Activated CD4-positive, alpha-beta T cell treated with anti-CD3 and anti-CD28 coated beads for 48 hours (primary cell): ENCODE measurements around the gene ATXN10.
"Not testable (repeated sequence)": the region's sequence is repeated elsewhere in the genome, so short reads cannot be mapped to it uniquely, and the experiment has no call there.

Experiments
- DNase-seq: peaks from one replicate; pipeline ENCODE4 v3.0.0-alpha.2; 2020

Gene ATXN10

GRCh38 chr22:45645150-45645525, 26.5 kb upstream of the ATXN10 start:
- DNase-seq = no peak

- peak; percentile 86 for DNase-seq
Observed at GRCh38 chr22:45645526-45646414, 25.9 kb upstream of the ATXN10 start.

DNA sequence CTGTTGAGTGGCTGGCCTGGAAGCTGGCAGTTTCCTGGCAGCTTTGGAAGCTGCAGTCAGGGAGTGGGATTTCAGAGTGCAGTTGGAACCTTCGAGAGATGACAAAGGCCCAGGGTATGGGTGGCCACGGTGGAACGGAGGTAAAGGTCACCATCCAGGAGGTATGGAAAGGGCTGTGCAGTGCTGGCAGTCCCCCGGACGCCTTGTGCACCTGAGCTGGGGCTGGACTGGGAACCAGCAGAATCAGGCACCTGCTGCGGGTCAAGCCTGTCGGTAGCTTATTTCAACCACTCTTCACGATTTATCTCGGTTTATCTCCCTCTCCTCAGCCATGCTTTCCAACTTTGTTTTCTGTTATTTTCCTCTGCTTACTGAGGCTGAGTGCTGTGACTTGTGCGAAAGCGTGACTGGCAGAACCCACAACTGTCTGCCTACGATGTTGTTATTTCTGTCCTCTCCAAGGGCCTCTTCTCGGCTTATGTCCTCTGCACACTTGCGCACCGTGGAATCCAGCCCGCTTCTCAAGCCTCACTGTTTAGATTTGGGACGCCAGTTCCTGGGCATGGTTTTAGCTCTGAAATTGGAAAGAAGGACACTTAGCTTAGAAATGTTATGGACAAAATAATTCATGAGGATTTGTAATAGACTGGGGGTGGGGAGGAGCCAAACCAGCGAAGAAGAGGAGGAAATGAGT, 24.0 kb upstream of the ATXN10 start:
- DNase-seq = no peak

GRCh38 chr22:45648301-45649117, 23.1 kb upstream of the ATXN10 start:
- no peak for DNase-seq

- DNase-seq = no peak
Observed at GRCh38 chr22:45649809-45650208, 21.8 kb upstream of the ATXN10 start.

DNA sequence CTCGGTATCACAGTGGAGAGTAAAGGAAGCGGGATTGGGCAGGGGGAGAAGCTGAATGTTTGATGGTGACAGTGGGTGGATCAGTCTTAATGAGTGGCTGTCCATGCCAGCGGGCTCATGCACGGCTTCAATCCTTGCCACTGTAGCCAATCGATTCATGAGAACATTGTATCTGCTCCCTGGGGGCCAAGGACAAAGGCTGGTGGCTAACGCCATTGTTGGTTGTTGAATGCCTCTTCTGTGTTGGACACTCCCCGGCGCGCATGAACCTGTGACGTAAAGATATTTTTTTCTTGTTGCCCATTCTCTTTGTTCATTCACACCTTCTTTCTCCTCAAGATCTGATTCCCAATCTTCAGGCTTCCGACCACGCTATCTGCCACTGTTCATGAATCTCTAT, 20.9 kb upstream of the ATXN10 start:
- no peak for DNase-seq

DNA sequence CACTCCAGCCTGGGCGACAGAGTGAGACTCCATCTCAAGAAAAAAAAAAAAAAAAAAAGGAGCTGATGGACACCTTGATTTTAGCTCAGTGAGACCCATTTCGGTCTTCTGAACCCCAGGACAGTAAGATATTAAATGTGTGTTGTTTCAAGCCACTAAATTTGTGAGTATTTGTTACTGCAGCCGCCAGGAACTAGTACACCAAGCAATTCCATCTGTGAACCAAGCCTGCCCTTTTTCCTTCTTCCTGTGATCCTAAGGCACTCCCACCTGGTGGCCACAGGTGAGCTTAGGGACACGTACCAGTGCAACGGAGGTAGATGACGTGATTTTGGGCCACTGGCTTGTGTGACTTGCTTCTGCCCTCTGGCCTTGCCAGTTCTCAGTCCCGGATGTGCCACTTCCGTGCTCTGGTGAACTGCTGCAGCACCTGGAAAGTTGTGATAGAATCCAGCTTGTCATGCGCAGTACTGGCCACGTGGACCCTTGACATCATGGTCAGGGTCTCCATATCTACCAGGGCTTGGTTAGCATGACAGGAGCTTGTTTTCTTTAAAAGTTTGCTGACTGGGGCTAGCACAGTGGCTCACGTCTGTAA, 19.6 kb upstream of the ATXN10 start:
- DNase-seq = no peak

GRCh38 chr22:45656577-45656976, 15.1 kb upstream of the ATXN10 start:
- DNase-seq = no peak

- no peak for DNase-seq
Observed at GRCh38 chr22:45657701-45658100, 13.9 kb upstream of the ATXN10 start.

DNA sequence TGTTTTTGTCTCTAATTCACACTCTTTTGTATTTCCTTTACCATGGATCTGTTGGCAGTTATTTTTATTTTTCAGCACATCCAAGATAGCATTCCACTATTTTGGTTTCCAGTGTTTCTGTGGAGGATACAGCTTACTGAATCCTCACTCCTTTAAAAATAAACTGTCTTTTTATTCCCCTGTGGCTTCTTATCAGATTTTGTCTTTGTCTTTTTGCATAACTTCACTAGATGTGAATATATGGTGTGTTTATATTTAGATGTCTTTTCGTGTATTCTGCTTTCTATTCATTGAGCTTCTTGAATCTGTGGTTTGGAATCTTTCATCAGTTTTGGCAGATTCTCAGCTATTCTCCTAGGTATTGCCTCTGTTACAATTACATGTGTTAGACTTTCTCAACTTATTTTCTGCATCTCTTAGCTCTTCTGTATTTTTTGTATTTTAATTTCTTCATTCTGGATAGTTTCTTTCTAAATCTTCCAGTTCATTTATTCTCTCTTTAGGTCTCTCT, 7.4 kb upstream of the ATXN10 start:
- no peak for DNase-seq

DNA sequence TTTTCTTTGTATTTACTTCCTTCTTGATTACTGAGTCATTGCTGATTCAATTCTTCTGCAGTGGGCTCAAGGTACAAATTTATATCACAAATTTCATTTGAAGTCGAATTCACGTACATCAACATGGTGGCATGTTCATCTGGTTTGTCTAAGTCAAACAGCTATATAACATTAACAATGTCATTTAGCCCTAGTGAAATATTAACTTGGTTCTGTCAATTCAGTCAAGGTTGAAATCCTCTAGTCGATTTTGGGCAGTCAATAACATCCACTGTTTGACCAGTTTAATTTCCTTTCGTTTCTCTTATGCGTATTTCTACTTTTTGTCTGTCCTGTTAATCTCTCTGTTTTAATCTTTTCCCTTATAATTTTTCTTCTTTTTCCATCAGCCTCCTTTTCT, 4.1 kb upstream of the ATXN10 start:
- DNase-seq = no peak

GRCh38 chr22:45670363-45670762, 1.3 kb upstream of the ATXN10 start:
- not testable (repeated sequence) for DNase-seq

- no peak for DNase-seq
Observed at GRCh38 chr22:45670981-45671782, 452 bp upstream of the ATXN10 start.

GRCh38 chr22:45672564-45673481, 1.2 kb downstream of the ATXN10 start:
- DNase-seq = no peak

DNA sequence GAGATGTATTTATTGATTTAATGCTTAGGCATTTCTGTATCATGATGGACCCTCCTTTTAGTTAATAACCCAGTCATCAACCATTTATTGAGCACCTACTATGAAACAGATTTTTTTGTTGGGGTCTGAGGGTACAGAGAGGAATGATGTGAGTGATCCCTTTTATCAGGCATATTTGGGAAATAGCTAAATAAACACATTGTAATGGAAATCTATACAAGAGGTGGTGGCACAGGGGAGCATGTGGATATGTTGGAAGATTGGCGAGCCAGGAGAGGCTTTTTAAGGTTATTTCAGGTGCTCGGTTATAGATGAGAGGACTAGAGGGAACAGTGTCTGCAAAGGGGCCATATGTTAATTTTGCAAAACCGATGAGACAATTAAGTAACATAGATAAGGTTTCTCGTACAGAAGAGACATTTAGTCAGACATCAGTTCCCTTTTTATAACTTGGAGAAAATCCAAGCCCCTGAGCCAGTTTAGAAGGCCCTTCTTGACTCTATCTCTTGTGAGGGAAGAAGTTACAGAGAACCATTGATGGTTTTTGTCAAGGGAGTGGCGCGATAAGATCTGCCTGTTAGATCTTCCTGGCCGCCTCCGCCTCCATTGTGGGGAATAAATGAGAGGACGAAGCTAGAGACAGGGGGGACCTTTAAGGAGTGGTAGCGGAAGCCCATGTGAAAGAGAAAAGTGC, 2.0 kb downstream of the ATXN10 start:
- DNase-seq = no peak

DNA sequence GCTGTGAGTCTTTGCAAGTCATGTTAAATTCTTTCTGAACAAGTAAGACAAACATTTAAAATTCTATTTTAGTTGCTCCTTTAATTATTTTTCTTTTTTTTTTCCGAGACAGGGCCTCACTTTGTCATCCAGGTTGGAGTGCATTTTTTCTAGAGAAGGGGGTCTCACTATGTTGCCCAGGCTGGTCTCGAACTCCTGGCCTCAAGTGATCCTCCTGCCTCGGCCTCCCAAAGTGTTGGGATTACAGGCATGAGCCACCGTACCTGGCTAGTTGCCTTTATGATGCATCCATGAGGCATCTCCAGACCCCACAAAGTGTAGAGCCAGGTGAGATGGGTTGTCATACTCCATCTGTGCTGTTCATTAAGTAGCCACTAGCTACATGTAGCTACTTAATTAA, 4.4 kb downstream of the ATXN10 start:
- no peak for DNase-seq

DNA sequence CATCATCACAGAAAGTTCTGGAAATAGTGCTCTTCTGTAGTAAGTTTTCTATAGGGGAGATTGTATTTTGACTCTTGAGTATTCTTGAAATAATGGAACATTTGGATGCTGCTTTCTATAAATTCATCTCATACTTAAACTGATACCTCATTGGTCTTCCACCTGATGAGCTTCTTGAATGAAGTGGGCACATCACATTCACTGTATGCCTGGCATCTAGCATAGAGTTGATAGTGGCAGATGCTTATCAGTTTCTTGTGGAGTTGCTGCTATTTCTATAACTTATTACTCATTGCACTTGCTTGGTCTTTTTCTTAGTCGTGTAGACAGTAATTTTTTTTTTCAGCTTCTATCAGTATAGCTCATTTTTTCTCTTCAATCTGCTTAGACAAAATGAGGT, 5.4 kb downstream of the ATXN10 start:
- DNase-seq = no peak

DNA sequence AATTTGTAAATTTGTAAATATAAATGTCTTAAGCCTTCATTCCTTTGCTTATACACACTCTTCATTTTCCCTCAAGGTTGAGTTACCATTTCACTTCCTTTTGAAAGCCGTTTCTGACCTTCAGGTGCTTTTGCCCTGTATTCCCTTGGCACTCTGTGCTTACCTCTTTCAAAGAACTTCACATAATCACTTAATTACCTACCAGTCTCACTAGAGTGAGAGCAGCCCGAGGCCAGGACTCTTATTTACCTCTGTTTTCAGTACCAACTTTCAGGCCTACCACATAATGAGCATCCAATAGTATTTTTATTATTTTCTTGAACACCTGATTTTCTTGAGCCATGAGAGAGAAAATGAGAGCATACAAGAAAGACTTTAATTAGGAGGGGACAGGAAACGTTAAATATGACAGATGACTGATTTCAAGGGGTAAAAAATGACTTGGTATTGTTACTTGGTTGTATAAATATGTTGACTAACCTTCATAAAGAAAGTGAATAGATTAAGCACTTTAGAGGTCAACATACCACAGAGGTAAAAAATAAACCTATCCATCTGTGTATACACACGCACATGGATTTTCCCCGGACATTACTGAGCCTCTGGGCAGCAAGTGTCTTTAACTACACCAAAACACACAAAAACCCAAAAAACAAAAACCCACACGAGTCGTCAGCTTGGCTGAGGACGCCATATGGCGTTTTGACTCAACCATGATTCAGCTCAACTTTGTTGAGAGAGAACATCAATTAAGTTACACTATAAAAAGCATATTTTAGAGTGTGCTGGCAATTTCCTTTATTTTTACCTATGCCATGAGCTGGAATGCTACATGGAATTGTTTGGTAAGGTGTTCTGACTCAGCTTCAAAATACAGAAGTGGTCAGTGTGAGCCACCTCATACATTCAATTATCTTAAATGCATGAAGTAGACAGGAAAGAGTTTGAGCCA, 7.6 kb downstream of the ATXN10 start:
- DNase-seq = no peak
